Left renal pelvis (tissue), 4 donors: Measurements from ENCODE around the gene GAMT. TPM values are rescaled to one million over a fixed set of nuclear protein-coding genes. Genes with fewer than 3 reads are reported as not detected.

ENCODE experiments used
- DNase-seq, 4 donors: peaks; one replicate each; pipeline ENCODE4 v3.0.0-alpha.2; 2013; ENCODE audit warnings: low read depth in 4 of 4, low spot score in 3 of 4
- polyA plus RNA-seq, 4 donors: library from polyadenylated mRNA; unstranded; fragments of 120-200 nt; gene quantifications; one replicate each; pipeline ENCODE4 v1.2.1, GENCODE V29; 2013; ENCODE audit not compliant: insufficient read length in 4 of 4

GAMT gene
- polyA plus RNA-seq, 4 donors: 24.2 to 37.3 (median 30.3) TPM

DNA sequence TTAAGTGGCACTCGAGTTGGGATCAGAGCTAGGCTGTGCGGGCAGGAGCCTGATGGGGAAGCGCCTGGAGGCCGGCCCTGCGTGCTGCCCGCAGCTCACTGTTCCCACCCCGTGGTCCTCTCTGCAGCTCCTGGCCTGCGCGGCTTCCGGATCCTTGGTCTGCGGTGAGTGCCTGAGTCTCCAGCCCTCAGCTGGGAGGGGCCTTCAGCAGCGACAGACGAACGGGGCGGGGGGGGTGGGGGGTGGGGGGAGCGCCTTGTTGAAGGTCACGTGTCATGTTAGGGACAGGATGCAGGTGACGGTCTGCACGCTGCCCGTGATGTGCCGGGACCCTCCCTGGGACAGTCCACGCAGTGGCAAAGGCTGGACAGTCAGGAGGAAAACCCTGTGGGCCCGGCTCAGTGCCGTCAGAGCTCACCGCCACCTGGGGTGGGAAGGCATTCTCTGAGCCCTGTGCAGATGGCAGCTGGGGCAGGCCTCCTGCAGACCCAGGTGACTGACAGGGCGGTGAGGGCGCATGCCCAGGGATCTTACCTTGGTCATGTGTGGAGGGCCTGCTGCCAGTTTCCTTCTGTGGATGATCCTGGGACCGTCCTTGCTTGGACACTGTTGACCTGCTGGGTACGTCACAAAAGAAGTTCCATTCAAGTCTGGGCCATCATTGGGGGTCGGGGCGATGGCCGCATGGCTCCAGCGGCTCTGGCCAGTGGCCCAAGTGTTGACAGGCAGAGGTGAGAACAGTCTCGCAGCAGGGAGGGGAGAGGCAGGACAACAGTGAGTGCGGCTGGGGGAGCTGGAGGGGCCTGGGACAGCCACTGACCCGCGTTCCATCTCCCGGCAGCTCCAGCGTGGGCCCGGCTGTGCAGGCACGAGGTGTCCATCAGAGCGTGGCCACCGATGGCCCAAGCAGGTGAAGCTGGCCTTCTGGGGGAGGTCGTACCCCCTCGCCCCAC lies 13.4 kb downstream of the GAMT start:
- DNase-seq: no peak

DNA sequence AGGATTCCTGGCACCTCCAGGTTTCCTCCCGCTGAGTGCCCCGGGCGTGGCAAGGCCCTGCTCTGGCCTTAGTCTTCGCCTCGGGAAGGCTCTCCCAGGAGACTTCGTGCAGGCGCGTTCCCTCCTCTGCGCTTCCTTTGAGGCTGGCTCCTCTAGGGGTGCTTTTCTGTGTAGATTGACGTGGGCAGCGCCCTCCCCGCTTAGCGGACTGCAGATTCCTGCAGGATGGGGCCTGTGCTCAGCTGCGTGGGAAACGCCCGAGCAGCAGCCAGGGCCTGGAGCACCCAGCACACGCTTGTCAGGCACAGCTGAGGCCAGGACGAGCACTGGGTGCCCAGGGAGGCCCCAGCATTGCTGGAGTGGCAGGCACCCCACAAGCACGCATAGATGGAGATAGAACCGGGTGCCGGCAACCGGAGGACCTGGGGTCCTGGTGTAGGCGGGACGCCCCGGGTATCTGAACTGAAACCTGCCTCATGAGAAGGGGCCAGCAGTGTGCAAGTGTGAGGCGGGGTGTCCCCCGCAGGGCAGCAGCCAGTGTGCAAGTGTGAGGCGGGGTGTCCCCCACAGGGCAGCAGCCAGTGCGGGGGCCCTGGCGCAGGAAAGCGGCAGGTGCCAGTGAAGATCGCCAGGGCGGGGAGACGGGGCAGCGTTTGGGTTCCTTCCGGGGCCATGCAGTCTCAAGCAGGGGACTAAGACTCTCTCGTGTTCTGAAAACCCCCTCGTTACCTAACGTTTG lies 14.2 kb downstream of the GAMT start:
- no peak for DNase-seq

DNA sequence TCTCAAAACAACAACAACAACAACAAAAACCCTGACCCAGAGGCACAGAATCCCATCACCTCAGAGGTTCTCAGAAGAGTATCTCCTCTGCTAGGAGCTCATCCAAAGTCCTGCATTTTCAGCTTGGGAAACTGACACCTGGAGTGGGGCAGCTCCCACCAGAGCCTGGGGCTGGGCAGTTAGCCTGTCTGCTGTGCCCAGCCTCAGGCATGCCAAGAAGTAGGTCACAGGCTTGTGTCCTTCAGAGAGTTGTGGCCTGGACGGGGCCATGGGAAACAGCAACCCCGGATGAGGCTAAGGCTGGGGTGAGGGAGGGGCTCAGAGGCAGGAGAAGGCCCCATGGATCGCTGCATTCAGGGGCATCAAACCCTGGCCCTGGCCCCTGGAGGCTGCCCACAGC lies 15.5 kb downstream of the GAMT start:
- no peak for DNase-seq

DNA sequence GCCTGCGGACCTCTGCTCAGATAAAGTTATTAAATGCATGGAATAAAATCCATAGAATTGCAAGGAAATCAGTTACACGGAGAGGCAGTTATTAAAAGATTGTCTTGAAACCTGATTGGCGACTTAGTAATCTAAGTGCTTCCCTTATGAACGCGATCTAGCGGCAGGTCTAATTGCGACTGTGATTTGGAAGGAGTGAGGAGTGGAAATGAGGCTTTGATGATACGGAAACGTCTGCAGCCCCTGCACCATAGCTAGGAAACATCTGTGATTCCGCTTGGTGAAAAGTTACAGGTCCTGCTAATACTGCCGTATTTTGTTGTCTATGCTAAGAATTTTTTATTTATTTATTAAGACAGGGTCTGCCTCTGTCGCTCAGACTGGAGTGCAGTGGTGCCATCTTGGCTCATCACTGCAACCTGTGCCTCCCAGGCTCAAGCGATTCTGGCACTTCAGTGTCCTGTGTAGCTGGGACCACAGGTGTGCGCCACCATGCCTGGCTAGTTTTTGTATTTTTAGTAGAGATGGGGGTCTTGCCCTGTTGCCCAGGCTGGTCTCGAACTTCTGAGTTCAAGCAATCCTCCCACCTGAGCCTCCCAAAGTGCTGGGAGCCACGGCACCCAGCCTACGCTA lies 16.7 kb downstream of the GAMT start:
- no peak for DNase-seq

DNA sequence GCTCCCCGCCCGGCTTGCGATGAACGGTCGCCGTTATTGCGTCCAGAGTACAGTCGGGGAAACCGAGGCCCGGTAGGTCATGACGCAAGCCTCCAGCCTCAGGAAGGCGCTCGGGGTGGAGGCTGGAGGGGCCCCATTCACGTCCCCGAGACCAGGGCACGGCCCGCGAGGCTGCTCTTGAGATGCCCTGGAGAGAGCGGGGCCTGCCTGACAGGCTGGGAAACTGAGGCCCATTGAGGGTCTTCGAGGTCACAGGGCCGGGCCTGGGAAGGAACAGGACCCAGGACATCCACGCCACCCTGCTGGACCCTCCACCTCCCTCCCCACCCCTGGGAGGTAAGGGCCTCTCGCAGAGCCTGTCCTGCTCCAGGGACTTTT lies 17.3 kb downstream of the GAMT start:
- DNase-seq: no peak

DNA sequence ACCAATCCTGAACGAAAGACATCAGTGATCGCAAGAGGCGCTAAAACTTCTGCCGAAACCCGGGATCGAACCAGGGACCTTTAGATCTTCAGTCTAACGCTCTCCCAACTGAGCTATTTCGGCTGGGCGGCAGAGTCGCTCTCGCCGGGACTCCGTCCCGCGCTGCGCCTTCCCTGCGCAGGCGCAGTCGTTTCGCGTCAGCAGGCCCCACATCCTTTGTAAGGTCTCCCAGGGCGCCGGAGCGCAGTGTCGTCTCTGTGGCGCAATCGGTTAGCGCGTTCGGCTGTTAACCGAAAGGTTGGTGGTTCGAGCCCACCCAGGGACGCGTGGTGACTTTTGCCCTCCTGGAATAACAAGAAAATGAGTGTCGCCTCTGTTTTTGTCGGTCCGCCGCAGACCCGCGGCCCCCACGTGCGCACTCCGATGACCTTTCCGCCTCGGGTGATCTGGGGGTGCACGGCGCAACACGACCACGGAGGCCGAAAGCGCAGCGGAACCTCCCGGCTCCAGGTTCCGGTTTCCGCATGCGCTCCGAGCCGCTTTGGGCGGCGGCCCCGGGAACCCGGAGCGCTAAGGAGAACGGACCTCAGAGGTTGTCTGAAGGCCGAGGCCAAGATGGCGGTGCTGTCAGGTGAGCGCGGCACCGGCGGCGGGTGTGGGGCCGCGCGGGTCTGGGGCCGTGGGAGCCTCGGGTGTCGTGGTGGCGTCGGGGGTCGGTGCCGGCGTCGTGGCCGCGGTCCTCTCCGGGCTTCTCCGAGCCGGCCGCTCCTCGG lies 17.8 kb downstream of the GAMT start, which contains the start of gene NDUFS7:
TSS of gene NDUFS7 (plus strand) at position 596 of the 773 bp plus-strand sequence. CDS start at position 616, 20 bp downstream.
- peak; percentile 85 to 88 (median 86) for DNase-seq

DNA sequence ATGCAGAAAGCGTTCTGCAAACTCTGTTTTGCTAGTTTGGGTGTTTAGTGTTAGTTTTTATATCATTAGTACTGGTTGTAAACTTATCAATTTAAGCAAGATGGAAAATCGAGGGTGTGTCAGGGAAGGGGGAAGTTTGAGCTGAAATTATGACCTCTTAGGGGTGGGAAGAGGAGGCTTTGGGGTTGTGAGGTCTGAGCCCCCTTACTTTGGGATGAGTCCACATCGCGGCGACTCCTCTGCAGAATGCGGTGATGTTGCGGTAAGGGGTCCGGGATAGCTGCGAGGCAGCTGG lies 18.4 kb downstream of the GAMT start:
- DNase-seq: no peak

DNA sequence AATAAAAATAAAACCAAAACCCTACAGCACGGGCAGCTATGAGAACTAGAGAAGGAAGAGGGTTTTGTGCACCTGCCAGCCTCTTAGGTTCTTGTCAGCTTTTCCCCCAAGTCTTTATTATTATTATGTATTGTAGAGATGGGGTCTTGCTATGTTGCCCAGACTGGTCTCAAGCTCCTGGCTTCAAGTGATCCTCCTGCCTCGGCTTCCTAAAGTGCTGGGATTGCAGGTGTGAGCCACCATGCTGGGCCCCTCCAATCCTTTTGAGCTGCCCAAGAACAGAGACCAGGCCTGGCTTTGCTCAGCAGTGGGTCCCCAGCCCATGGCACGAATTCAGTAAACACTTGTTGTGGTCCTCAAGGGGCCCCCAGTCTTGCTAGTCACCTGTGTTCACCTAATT lies 19.1 kb downstream of the GAMT start:
- no peak for DNase-seq

DNA sequence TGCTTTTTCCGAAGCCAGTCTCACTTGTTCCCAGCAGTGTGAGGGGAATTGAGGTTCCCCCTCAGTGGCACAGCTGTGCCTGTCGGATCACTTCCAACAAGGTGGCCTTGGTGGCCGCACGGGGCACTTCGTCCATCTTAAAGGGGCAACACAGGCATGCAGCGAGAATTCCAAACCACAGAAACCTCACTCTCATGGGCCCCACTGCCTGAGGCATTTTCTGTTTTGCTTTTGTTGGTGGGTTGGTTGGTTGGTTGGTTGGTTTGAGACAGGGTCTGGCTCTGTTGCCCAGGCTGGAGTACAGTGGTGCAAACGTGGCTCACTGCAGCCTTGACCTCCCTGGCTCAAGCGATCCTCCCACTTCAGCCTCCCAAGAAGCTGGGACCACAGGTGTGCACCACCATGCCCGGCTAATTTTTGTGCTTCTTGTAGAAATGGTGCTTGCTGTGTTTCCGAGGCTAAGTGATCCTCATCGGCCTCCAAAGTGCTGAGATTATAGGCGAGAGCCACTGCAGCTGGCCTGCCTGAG lies 21.3 kb downstream of the GAMT start:
- no peak for DNase-seq

DNA sequence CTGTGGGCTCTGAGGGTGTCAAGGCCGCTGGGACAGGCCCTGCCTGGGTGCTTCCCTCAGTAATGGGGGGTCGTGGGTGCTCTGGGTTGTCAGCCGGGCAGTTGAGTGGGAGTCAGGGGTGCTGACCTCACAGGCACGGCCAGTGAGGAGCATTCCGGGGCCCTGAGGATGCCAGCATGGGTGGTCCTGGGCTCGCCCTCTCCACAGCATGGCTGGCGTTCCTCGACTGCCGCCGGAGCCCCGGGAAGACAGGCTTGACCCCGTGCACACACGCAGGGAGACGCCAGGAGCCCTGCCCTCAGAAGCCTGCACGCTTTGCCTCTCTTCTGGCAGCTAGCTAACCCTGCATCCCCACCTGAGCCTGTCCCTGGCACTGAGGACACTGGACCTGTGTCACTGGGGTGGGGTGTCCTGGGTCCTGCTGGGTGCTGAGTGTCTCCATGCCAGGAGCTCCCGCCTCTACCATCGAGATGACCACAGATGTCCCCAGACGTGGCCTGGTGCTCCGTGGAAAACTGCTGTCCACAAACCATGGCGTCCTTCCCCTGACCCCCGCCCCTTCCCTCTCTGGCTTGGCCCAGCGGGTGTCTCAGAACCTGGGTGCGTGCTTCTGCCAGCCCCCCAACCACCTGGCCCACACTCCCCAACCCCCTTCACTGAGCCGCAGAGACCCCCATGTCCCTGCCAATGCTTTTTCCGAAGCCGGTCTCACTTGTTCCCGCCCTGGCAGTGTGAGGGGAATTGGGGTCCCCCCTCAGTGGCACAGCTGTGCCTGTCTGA lies 22.0 kb downstream of the GAMT start:
- no peak for DNase-seq

DNA sequence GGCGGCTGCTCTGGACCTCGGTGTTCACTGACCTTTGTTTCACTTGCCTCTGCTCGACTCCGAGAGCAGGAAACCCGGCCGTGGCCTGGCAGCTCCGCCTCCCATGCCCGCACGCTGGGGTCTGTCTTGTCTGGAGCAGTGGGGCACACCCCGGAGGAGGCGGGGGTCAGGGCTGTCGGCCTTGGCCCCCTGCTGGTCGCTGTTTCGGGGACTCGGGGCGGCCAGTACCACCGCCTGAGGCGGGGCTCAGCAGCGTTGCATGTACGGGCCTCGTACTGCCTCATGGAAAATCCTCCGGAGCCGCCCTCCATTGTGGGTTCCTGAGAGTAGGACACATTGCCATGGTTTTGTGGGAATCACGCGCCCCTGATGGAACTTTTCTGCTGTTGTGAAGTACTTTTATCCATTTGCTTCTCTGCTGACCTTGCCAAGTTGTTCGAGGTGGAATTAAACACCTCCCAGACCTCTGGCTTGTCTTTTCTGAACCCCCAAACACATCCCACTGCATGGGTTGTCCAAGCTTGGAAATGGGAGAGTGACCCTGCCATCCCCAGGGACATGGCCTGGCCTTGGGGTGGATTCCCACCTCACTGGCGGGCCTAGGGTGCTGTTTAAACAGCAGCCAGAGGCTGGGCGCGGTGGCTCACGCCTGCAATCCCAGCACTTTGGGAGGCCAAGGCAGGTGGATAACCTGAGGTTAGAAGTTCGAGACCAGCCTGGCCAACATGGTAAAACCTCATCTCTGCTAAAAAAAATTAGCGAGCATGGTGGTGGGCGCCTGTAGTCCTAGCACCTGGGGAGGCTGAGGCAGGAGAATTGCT lies 23.2 kb downstream of the GAMT start:
- no peak for DNase-seq

DNA sequence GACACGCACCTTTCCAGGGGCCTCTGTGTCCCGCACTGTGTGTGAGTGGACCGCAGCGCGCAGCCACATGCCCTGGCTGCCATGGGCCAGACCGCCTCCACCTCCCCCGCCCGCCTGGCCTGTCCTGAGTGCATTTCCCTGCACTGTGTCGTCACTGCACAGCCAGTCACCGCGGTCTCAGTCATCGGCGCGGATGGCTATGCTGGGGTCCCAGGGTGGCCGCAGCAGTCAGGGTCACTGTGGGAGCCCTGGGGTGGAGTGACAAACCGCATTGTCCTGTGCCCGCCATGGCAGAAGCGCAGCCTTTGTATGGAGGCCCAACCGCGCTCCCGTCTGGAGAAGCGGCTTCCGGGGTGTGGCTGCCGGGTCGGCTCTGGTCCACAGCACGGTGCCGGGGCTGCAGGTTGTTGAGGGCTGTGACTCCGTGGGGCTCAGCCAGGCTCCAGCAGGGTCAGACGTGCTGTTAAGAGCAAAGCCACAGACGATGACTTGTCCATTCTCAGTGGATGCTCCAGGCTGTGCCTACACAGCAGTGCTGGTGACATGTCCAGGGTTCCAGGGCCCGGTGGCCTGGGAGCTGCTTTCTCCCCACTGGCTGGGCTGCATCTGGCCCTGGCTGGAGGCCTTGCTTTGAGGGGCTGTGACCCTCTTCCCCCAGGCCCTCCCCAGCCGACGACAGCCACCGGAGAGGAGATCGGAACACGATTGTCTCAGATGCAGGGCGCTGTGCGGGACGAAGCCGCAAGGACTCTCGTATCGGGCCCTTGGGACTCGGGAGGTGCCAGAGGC lies 24.0 kb downstream of the GAMT start:
- no peak for DNase-seq

DNA sequence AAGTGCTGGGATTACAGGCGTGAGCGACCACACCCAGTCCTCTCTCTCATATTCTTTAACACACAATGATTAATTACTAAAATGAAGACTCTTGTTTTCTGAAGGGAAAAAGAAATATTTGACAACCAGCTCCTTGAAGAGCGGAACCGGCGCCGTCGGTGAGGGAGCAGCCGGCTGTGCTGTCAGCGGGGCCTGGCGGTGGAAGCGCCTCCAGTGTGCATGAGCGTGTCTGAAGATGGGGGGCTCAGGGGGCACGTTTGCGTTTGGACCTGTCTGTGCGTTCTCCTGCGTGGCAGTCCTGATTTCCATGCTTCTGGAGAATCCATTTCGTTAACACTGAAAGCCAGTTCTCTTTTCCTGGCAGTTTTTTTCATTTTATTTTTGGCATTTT lies 24.9 kb downstream of the GAMT start:
- no peak for DNase-seq

DNA sequence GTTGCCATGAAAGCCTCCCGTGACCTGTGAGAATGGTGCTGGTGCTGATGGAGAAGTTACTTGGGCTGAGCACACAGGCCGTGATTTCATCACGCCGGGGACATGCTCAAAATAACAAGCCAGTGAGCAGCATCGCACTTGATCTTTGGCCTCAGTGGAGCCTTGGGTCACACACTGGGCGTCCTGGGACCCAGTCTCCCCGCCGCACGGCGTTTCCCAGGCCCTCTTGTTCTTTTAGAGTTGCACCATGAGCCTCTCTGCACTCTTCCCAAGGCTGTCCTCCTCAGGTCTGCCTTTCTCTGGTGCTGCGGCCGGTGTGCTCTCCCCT lies 27.1 kb downstream of the GAMT start:
- DNase-seq: no peak

DNA sequence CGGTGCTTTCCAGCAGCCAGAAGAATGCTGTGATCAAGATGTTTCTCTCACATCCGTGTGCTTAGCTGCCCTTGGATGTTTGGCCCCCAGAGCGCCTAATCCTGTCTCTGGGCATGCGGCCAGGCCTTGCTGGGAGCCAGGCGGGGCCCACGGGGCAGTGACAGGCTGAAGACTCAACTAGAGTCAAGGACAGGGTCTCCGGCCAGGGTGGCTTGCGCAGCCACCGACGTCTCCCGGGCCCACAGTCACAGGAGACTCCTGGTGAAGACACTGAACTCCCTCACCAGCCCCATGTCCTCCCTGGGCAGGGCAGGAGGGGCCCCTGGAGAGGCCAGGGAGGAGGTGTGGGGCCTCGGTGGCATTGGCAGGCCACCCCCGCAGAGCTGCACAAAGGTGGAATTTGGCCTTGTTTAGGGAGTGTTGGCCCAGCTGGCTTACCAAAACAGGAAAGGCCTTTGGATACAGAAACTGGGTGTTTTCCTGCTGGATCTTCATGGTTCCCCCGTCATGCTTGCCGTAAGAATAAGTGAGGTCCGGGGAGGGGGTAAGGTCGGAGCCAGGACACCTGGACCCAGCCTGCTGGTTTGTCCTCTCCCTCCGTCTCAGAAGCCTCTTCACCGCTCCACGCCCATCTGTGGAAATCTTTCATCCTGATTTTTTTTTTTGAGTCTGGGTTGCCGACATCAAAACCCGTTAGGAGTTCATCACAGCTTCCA lies 27.6 kb downstream of the GAMT start:
- no peak for DNase-seq

DNA sequence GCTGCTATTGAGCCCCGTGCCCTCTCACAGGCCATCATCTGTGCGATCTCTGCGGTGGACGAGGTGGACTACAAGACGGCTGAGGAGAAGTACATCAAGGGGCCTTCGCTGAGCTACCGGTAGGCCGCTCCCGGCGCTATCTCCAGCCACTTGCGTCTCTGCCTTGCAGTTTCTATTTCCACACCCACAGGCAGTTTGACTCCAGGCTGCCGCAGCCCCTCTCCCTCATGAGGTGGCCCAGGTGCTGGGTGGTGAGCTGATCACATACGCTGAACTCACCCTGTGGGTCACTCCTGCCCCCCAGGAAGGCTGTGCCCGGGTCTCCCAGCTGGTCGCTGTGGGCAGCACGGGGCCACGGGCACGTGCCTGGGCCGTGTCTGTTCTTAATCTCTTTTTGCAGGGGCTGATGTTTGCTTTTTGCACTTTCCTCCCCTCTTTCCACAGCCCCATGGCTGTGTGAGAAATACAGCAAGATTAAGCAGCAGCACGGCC lies 28.3 kb downstream of the GAMT start:
- DNase-seq: no peak

DNA sequence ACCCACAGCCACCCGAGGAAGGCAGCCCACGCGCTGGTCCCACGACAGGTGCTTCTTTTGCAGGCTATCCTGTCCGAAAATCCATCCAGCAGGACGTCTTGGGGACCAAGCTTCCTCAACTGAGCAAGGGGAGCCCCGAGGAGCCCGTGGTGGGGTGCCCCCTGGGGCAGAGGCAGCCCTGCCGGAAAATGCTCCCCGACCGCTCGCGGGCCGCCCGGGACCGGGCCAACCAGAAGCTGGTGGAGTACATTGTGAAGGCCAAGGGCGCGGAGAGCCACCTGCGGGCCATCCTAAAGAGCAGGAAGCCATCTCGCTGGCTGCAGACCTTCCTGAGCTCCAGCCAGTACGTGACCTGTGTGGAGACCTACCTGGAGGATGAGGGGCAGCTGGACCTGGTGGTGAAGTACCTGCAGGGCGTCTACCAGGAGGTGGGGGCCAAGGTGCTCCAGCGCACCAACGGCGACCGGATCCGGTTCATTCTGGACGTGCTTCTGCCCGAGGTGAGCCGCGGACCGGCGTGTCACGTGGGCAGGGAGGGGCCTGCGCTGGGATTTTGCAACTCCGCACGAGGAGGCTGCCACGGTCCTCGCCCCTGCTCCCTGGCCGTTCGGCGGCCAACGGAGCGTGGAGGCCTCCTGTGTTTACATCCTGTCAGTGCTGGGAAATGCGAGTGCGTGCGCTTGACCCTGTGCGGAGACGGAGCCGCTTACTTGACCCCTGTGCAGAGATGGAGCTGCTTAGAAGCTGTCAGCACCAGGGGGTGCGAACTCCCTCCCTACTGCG lies 30.6 kb downstream of the GAMT start:
- peak in 2 of 4 donors; percentile 46 to 53 for DNase-seq
